Loucy (cell line): ENCODE measurements around the gene RFC5.

Source experiments
- H2AFZ ChIP-seq: fragments of 200-600 bp; sonication (generic); 2 replicates; pipeline ENCODE4 v1.6.0; 2016; ENCODE audit warnings: antibody characterized with exemption, mild to moderate bottlenecking, low read length, moderate library complexity
- H3F3A ChIP-seq: fragments of 200-600 bp; 2 replicates; pipeline ENCODE4 v1.6.0; 2016; ENCODE audit warnings: antibody characterized with exemption, low read depth, mild to moderate bottlenecking
- H3K27me3 ChIP-seq: fragments of 200-600 bp; sonication (generic); 2 replicates; pipeline ENCODE4 v1.6.1; 2014; ENCODE audit warnings: low read length, mild to moderate bottlenecking; ENCODE audit not compliant: insufficient read depth, poor library complexity, severe bottlenecking
- H3K36me3 ChIP-seq: fragments of 200-600 bp; sonication (generic); 2 replicates; pipeline ENCODE4 v1.6.1; 2016; ENCODE audit warnings: low read length; ENCODE audit not compliant: insufficient read depth
- H3K4me1 ChIP-seq: fragments of 200-600 bp; sonication (generic); 2 replicates; pipeline ENCODE4 v1.5.1; 2014; ENCODE audit warnings: low read length, mild to moderate bottlenecking; ENCODE audit not compliant: insufficient read depth, poor library complexity, severe bottlenecking
- H3K4me2 ChIP-seq: fragments of 200-600 bp; sonication (generic); 2 replicates; pipeline ENCODE4 v1.6.0; 2014; ENCODE audit warnings: antibody characterized with exemption, low read length, low read depth, mild to moderate bottlenecking; ENCODE audit not compliant: poor library complexity, severe bottlenecking
- H3K4me3 ChIP-seq: fragments of 200-600 bp; sonication (generic); 2 replicates; pipeline ENCODE4 v1.5.1; 2014; ENCODE audit warnings: low read length, mild to moderate bottlenecking, mixed read lengths; ENCODE audit not compliant: poor library complexity, severe bottlenecking
- H3K79me2 ChIP-seq: fragments of 200-600 bp; sonication (generic); 2 replicates; pipeline ENCODE4 v1.6.1; 2014; ENCODE audit warnings: low read length; ENCODE audit not compliant: insufficient read depth
- H3K9ac ChIP-seq: fragments of 200-600 bp; sonication (generic); 2 replicates; pipeline ENCODE4 v1.6.0; 2014; ENCODE audit warnings: mild to moderate bottlenecking, low read depth, low read length, moderate library complexity; ENCODE audit not compliant: poor library complexity, severe bottlenecking
- H3K9me2 ChIP-seq: fragments of 200-600 bp; sonication (generic); replicated peaks from 2 replicates; pipeline ENCODE4 v1.6.1; 2016; ENCODE audit warnings: low read depth, low read length, mixed read lengths
- H3K9me3 ChIP-seq: fragments of 200-600 bp; sonication (generic); 2 replicates; pipeline ENCODE4 v1.6.1; 2014; ENCODE audit warnings: mild to moderate bottlenecking, antibody characterized with exemption, low read length, low read depth; ENCODE audit not compliant: insufficient read depth
- H4K20me1 ChIP-seq: fragments of 200-600 bp; sonication (generic); 2 replicates; pipeline ENCODE4 v1.6.0; 2014; ENCODE audit warnings: antibody characterized with exemption, low read length, mild to moderate bottlenecking; ENCODE audit not compliant: insufficient read depth, poor library complexity, severe bottlenecking
- EZH2phosphoT487 ChIP-seq: fragments of 200-600 bp; IDR thresholded peaks from 2 replicates; pipeline ENCODE4 v1.6.1; 2018; ENCODE audit warnings: antibody characterized with exemption, mild to moderate bottlenecking, moderate library complexity, borderline replicate concordance
- TF ChIP-seq, protein P1 (sequence below): fragments of 200-600 bp; sonication (generic); conservative IDR thresholded peaks from 2 replicates; pipeline ENCODE4 v1.5.1; 2014; ENCODE audit warnings: mild to moderate bottlenecking, antibody characterized with exemption, low read length

RFC5 gene

DNA sequence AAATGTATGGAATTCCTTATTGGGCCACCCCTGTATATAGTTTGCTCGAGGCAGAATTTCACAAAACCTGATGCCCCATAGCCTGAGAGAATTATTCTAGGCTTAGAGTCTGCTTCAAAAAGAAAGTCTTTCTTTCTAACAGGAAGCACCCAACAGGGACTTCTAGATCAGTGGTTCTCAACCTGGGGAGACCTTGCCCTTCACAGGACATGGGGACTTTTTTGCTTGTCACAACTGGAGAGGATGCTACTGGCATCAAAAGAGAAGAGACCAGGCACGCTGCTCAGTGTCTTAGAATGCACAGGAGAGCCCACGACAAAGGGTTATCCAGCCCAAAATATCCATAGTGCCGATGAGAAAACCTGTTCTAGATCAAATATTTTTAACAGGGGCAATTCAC, 25.6 kb downstream of the RFC5 start:
- H3F3A ChIP-seq: no peaks in the 10 kb centered on the region
- TF ChIP-seq, protein P1, sequence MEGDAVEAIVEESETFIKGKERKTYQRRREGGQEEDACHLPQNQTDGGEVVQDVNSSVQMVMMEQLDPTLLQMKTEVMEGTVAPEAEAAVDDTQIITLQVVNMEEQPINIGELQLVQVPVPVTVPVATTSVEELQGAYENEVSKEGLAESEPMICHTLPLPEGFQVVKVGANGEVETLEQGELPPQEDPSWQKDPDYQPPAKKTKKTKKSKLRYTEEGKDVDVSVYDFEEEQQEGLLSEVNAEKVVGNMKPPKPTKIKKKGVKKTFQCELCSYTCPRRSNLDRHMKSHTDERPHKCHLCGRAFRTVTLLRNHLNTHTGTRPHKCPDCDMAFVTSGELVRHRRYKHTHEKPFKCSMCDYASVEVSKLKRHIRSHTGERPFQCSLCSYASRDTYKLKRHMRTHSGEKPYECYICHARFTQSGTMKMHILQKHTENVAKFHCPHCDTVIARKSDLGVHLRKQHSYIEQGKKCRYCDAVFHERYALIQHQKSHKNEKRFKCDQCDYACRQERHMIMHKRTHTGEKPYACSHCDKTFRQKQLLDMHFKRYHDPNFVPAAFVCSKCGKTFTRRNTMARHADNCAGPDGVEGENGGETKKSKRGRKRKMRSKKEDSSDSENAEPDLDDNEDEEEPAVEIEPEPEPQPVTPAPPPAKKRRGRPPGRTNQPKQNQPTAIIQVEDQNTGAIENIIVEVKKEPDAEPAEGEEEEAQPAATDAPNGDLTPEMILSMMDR: no peak
- no peak for TF ChIP-seq EZH2phosphoT487
- no peak overlapping the region for H2AFZ ChIP-seq
- H4K20me1 ChIP-seq: no peaks in the 10 kb centered on the region
- no peaks in the 10 kb centered on the region for H3K9me3 ChIP-seq
- no peaks in the 10 kb centered on the region for H3K27me3 ChIP-seq
- H3K4me1 ChIP-seq: no peaks in the 10 kb centered on the region
- no peak overlapping the region for H3K4me2 ChIP-seq
- H3K9ac ChIP-seq: no peak overlapping the region
- no peak overlapping the region for H3K4me3 ChIP-seq
- H3K9me2 ChIP-seq: no peaks in the 10 kb centered on the region
- H3K36me3 ChIP-seq: peaks cover 48% of the 10 kb centered on the region; the same call in 1 of the 2 replicates
- no peaks in the 10 kb centered on the region for H3K79me2 ChIP-seq

DNA sequence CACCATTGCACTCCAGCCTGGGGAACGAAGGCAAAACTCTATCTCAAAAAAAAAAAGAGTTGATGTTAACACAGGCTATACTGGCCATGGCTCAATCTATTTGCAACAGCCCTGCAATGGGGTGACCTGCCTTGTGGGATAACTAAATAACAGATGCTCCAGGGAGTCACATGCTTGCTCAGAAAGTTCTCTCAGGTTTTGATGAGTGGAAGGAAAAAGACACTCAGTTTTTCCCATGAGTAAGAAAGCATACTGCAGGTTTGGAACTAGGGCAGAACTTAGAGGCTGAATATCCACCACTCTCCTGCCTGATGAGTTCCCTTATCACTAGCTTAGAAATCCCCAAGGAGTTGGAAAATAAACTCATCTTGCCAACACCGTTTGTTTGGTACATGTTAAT, 27.6 kb downstream of the RFC5 start:
- Histone ChIP-seq H3K79me2 (no peaks in the 10 kb centered on the region), H3K4me2 (no peak overlapping the region), H3K9ac (no peak overlapping the region), H3F3A (no peaks in the 10 kb centered on the region), H3K4me1 (no peaks in the 10 kb centered on the region), H2AFZ (no peak overlapping the region), H3K27me3 (no peaks in the 10 kb centered on the region), H3K9me2 (no peaks in the 10 kb centered on the region), H3K36me3 (peaks cover 38% of the 10 kb centered on the region; the same call in 1 of the 2 replicates), H3K4me3 (no peak overlapping the region), H4K20me1 (no peaks in the 10 kb centered on the region), H3K9me3 (no peaks in the 10 kb centered on the region)
- TF ChIP-seq, protein P1: no peak
- no peak for TF ChIP-seq EZH2phosphoT487

DNA sequence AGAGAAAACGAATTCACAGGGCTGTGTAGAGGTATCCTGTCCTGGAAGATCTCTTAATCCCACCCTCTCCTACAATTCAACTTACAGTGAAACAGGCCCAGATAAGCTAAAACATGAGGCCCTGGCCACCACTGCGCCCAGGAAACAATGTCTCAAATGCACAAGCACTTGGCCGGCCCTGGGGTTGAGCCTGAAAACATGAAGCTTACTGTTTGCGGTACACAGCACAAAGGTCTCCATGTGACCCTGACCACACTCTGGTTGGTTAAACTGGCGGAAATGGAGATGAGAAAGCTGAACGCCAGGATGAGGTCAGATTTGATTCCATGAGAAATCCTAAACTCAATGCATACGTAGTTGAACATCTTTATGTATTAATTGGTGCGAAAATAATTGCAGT, 28.1 kb downstream of the RFC5 start:
- no peak overlapping the region for H3K4me2 ChIP-seq
- no peaks in the 10 kb centered on the region for H3K4me1 ChIP-seq
- no peaks in the 10 kb centered on the region for H3K9me3 ChIP-seq
- TF ChIP-seq, protein P1: no peak
- no peak for TF ChIP-seq EZH2phosphoT487
- no peaks in the 10 kb centered on the region for H3K9me2 ChIP-seq
- H4K20me1 ChIP-seq: no peaks in the 10 kb centered on the region
- H3F3A ChIP-seq: no peaks in the 10 kb centered on the region
- no peaks in the 10 kb centered on the region for H3K27me3 ChIP-seq
- no peak overlapping the region for H2AFZ ChIP-seq
- H3K4me3 ChIP-seq: no peak overlapping the region
- H3K36me3 ChIP-seq: peaks cover 36% of the 10 kb centered on the region; the same call in 1 of the 2 replicates
- H3K9ac ChIP-seq: no peak overlapping the region
- H3K79me2 ChIP-seq: no peaks in the 10 kb centered on the region
